Activated T-cell treated with anti-CD3 and anti-CD28 coated beads for 24 hours (primary cell): ENCODE measurements around the gene KCTD3.

Source experiments
- DNase-seq: peaks from one replicate; pipeline ENCODE4 v3.0.0-alpha.2; 2020; ENCODE audit warnings: low read depth

KCTD3 gene

DNA sequence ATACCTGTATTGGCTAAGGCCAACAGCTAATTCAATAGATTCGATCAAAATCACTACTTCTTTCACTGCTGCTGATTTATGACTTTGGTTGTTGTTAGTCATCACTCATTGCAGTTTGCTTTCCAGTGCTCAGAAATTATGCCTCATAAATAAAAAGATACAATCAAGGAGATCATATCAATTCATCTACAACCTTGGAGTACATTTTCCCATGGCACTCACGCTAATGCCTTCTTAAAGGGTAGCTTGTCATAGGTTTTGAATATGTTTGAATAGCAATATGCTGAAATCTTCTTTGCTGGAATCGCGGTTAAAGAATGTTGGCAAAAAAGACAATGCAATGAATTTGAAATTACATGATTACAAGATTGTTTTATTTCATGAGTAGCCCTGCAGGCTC, 89.9 kb downstream of the KCTD3 start:
- no peak for DNase-seq

- no peak for DNase-seq
Measured at GRCh38 chr1:215660259-215660658, 93.2 kb downstream of the KCTD3 start.

GRCh38 chr1:215661033-215661432, 93.9 kb downstream of the KCTD3 start:
- DNase-seq = no peak

DNA sequence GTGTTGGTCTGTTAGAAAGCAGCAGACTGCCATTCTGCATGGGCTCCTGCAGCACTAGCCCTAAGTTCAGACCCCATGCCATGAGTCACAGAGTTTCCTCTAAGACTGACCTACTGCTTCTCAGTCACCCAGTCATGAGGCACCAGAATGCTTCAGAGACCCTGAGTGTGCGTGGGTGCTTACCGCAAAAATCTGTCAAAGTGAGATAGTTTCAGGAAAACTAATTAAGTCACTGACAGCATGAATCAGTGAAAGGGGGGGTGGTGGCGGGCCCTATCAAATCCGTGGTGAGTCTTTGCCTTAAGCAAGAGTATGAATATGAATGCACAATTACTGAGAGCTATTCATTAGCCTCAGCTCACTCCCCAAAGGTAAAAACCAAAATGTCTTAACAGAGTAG, 98.1 kb downstream of the KCTD3 start:
- DNase-seq = no peak

GRCh38 chr1:215667761-215668160, 100.7 kb downstream of the KCTD3 start:
- no peak for DNase-seq

DNA sequence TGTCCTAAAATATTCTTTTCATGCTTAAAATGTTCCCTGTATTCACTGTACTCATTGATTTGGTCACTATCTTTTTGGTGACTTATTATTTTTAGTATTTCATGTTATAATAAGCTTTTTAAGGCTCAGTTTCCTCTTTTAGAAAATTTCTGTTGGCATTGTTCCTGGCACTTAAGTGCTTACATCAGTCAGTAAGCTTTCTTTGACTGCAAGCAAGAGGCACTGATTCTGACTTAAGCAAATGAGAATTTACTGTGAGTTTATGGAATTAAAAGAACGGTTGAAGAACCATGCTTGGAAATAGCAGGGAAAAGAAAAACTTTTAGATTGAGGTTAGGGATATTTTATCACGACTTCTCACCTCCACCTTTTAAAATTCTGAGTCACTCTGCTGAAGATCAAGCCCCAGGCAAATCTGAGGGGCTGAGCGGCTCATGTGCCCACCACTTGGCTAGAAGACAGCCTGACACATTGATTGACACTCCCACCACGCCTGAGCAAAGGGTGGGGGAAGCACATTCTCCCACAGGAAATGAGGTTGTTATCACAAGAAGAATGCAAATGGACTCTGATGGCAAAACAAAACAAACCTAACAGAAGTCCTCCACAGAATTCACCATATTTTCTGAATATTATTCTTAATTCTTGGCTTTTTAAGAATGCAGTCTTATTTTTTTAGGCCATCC, 102.8 kb downstream of the KCTD3 start:
- no peak for DNase-seq
